Endodermal cell (in vitro differentiated cells): ENCODE measurements around the gene CLIC4. TPM values are rescaled to one million over a fixed set of nuclear protein-coding genes. Genes with fewer than 3 reads are reported as not detected.
"Not testable (repeated sequence)": the region's sequence is repeated elsewhere in the genome, so short reads cannot be mapped to it uniquely, and the experiment has no call there.

Experiments used
- DNase-seq: peaks from one replicate; pipeline ENCODE4 v3.0.0-alpha.2; 2017
- H3K27ac ChIP-seq: 2 replicates; pipeline ENCODE4 v1.5.1; 2013; ENCODE audit warnings: mild to moderate bottlenecking, low read depth, low read length, moderate library complexity
- H3K27me3 ChIP-seq: 2 replicates; pipeline ENCODE4 v1.6.1; 2013; ENCODE audit warnings: mild to moderate bottlenecking, low read length, moderate library complexity; ENCODE audit not compliant: insufficient read depth, control insufficient read depth, poor library complexity, severe bottlenecking
- H3K36me3 ChIP-seq: 2 replicates; pipeline ENCODE4 v1.7.0; 2013; ENCODE audit warnings: mild to moderate bottlenecking, low read length, moderate library complexity; ENCODE audit not compliant: control insufficient read depth, insufficient read depth
- H3K4me1 ChIP-seq: one replicate; pipeline ENCODE4 v1.7.0; 2013; ENCODE audit warnings: low read length; ENCODE audit not compliant: control insufficient read depth, insufficient read depth
- H3K4me3 ChIP-seq: 2 replicates; pipeline ENCODE4 v1.5.1; 2013; ENCODE audit warnings: mild to moderate bottlenecking, low read length, moderate library complexity
- H3K9ac ChIP-seq: 2 replicates; pipeline ENCODE4 v1.6.1; 2013; ENCODE audit warnings: mild to moderate bottlenecking, low read length, moderate library complexity; ENCODE audit not compliant: poor library complexity, severe bottlenecking; ENCODE audit errors: extremely low read depth
- H3K9me3 ChIP-seq: 2 replicates; pipeline ENCODE4 v1.6.1; 2013; ENCODE audit warnings: mild to moderate bottlenecking, low read length, moderate library complexity; ENCODE audit not compliant: control insufficient read depth
- H3K27ac Mint-ChIP-seq: 2 replicates; pipeline ENCODE4 v1.8.0; 2020; ENCODE audit warnings: mixed read lengths
- H3K27me3 Mint-ChIP-seq: 2 replicates; pipeline ENCODE4 v1.8.0; 2021; ENCODE audit warnings: mild to moderate bottlenecking, mixed read lengths; ENCODE audit not compliant: insufficient read depth
- H3K36me3 Mint-ChIP-seq: 2 replicates; pipeline ENCODE4 v1.8.0; 2020; ENCODE audit warnings: low read depth, mixed read lengths
- H3K4me1 Mint-ChIP-seq: 2 replicates; pipeline ENCODE4 v1.8.0; 2020; ENCODE audit warnings: mixed read lengths
- H3K4me3 Mint-ChIP-seq: 2 replicates; pipeline ENCODE4 v1.8.0; 2020; ENCODE audit warnings: mild to moderate bottlenecking, moderate library complexity, mixed read lengths
- H3K9me3 Mint-ChIP-seq: 2 replicates; pipeline ENCODE4 v1.8.0; 2020; ENCODE audit warnings: mild to moderate bottlenecking, mixed read lengths
- WGBS, 2 experiments: methylation state at CpG; one replicate each; pipeline versions ENCODE4 v1.1.5 to v1.1.7; 2013; ENCODE audit warnings: missing lambda C conversion rate in 2 of 2, mixed read lengths in 1 of 2; ENCODE audit not compliant: insufficient coverage in 1 of 2, insufficient read length in 1 of 2; 5-methylcytosine and 5-hydroxymethylcytosine counted together
- total RNA-seq, 2 donors: library from RNA; stranded (reverse); fragmentation: NEBNext Ultra II Directional in 1 of 2; extraction: Animal tissue kit (Norgen Biotek cat#: 25700) in 1 of 2; gene quantifications; 2 replicates in 1 of 2; 3 replicates in 1 of 2; pipeline ENCODE4 v1.2.1, GENCODE V29; 2021
- TF ChIP-seq, protein P1 (sequence below): fragments of 200-600 bp; sonication (generic); conservative IDR thresholded peaks from 2 replicates; pipeline ENCODE4 v1.5.0; 2021; ENCODE audit warnings: antibody characterized with exemption, mild to moderate bottlenecking

CLIC4 gene
- total RNA-seq, 2 donors from 2014 or later = 119 to 146 TPM

DNA sequence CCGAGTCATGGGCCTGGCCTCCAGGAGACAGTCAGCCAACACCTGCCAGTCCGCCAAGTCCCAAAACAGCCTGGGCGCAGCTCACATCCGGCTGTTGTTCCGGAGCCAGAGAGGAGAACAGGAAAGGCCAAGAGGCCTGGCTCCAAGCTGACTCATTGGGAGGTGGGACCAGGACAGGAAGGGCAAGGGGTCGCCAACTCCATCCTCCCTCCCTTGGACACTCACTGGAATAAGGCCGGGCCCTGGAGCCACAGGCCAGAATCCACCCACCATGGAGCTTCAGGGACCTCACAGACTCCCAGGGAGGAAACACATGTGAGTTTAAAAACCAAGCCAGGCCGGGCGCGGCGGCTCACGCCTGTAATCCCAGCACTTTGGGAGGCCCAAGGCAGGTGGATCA is 25.1 kb upstream of the CLIC4 start:
- peaks cover 5% of the 10 kb centered on the region for H3K4me1 ChIP-seq
- H3K36me3 ChIP-seq = no peaks in the 10 kb centered on the region
- Mint-ChIP-seq H3K9me3 (peaks cover 12% of the 10 kb centered on the region), H3K27ac (no peak overlapping the region), H3K4me3 (no peak overlapping the region), H3K4me1 (peaks cover 10% of the 10 kb centered on the region), H3K36me3 (no peaks in the 10 kb centered on the region), H3K27me3 (no peaks in the 10 kb centered on the region)
- no peak overlapping the region for H3K4me3 ChIP-seq
- TF ChIP-seq, protein P1, sequence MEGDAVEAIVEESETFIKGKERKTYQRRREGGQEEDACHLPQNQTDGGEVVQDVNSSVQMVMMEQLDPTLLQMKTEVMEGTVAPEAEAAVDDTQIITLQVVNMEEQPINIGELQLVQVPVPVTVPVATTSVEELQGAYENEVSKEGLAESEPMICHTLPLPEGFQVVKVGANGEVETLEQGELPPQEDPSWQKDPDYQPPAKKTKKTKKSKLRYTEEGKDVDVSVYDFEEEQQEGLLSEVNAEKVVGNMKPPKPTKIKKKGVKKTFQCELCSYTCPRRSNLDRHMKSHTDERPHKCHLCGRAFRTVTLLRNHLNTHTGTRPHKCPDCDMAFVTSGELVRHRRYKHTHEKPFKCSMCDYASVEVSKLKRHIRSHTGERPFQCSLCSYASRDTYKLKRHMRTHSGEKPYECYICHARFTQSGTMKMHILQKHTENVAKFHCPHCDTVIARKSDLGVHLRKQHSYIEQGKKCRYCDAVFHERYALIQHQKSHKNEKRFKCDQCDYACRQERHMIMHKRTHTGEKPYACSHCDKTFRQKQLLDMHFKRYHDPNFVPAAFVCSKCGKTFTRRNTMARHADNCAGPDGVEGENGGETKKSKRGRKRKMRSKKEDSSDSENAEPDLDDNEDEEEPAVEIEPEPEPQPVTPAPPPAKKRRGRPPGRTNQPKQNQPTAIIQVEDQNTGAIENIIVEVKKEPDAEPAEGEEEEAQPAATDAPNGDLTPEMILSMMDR = no peak
- no peaks in the 10 kb centered on the region for H3K27me3 ChIP-seq
- no peak overlapping the region for H3K9ac ChIP-seq
- H3K9me3 ChIP-seq = no peaks in the 10 kb centered on the region
- 90 to 97% methylated on average over 6 to 12 of the region's 12 CpGs for WGBS, 2 experiments
- DNase-seq = no peak
- no peak overlapping the region for H3K27ac ChIP-seq

DNA sequence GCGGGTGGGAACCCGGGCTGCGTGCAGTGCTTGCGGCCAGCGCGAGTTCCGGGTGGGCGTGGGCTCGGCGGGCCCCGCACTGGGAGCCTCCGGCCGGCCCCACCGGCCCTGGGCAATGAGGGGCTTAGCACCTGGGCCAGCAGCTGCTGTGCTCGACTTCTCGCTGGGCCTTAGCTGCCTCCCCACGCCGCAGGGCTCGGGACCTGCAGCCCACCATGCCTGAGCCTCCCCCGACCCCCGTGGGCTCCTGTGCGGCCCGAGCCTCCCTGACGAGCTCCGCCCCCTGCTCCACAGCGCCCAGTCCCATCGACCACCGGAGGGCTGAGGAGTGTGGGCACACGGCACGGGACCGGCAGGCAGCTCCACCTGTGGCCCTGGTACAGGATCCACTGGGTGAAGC is 23.7 kb upstream of the CLIC4 start:
- H3K27me3 Mint-ChIP-seq = no peaks in the 10 kb centered on the region
- Histone ChIP-seq H3K9me3 (no peaks in the 10 kb centered on the region), H3K4me1 (peaks cover 5% of the 10 kb centered on the region), H3K4me3 (no peak overlapping the region), H3K9ac (no peak overlapping the region), H3K27me3 (no peaks in the 10 kb centered on the region), H3K27ac (no peak overlapping the region), H3K36me3 (no peaks in the 10 kb centered on the region)
- H3K9me3 Mint-ChIP-seq = peaks cover 12% of the 10 kb centered on the region
- H3K27ac Mint-ChIP-seq = no peak overlapping the region
- TF ChIP-seq, protein P1 = no peak
- 89 to 100% methylated on average over 8 to 30 of the region's 31 CpGs for WGBS, 2 experiments
- DNase-seq = no peak
- H3K36me3 Mint-ChIP-seq = no peaks in the 10 kb centered on the region
- peaks cover 18% of the 10 kb centered on the region for H3K4me1 Mint-ChIP-seq
- no peak overlapping the region for H3K4me3 Mint-ChIP-seq

DNA sequence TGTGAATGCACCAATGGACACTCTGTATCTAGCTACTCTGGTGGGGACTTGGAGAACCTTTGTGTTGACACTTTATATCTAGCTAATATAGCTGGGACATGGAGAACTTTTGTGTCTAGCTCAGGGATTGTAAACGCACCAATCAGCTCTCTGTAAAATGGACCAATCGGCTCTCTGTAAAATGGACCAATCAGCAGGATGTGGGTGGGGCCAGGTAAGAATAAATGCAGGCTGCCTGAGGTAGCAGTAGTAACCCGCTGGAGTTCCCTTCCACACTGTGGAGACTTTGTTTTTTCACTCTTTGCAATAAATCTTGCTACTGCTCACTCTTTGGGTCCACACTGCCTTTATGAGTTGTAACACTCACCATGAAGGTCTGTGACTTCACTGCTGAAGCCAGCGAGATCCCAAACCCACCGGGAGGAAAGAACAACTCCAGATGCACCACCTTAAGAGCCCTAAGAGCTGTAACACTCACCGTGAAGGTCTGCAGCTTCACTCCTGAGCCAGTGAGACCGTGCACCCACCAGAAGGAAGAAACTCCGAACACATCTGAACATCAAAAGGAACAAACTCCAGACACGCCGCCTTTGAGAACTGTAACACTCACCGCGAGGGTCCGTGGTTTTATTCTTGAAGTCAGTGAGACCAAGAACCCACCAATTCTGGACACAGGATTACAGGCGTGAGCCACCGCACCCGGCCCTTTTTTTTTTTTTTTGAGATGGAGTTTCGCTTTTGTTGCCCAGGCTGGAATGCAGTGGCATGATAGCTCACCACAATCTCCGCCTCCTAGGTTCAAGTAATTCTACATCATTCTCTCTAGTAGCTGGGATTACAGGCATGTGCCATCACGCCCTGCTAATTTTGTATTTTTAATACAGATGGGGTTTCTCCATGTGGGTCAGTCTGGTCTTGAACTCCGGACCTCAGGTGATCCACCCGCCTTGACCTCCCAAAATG is 22.9 kb upstream of the CLIC4 start:
- H3K36me3 ChIP-seq, H3K4me3 Mint-ChIP-seq, H3K9ac ChIP-seq, H3K27me3 Mint-ChIP-seq, H3K27me3 ChIP-seq, H3K4me3 ChIP-seq, H3K9me3 ChIP-seq, H3K27ac ChIP-seq, H3K36me3 Mint-ChIP-seq, H3K27ac Mint-ChIP-seq, DNase-seq, H3K4me1 ChIP-seq: not testable (repeated sequence)
- H3K4me1 Mint-ChIP-seq = peaks cover 21% of the 10 kb centered on the region
- peaks cover 12% of the 10 kb centered on the region for H3K9me3 Mint-ChIP-seq
- WGBS, 2 experiments = 87 to 95% methylated on average over 14 to 21 of the region's 21 CpGs
